Spleen (tissue), 11 donors: ENCODE measurements around the gene EXTL1. TPM values are rescaled to one million over a fixed set of nuclear protein-coding genes. Genes with fewer than 3 reads are reported as not detected.

ENCODE experiments used
- DNase-seq: peaks from one replicate; pipeline ENCODE4 v3.0.0-alpha.2; 2020
- H3K27ac ChIP-seq, 8 donors: fragments of 200-600 bp; sonication (generic) in 7 of 8; 1 replicate in 4 of 8; 2 replicates in 4 of 8; pipeline versions ENCODE4 v1.5.0 to v1.8.0; 2016 to 2021; ENCODE audit warnings: inconsistent platforms in 4 of 8, mild to moderate bottlenecking in 4 of 8, moderate library complexity in 1 of 8
- H3K27me3 ChIP-seq, 7 donors: fragments of 200-600 bp; sonication (generic) in 6 of 7; replicated peaks in 1 of 7; 1 replicate in 4 of 7; 2 replicates in 3 of 7; pipeline versions ENCODE4 v1.5.0 to v1.8.0; 2016 to 2021; ENCODE audit warnings: inconsistent platforms in 3 of 7, mild to moderate bottlenecking in 1 of 7
- H3K36me3 ChIP-seq, 6 donors: fragments of 200-600 bp; sonication (generic) in 5 of 6; 1 replicate in 4 of 6; 2 replicates in 2 of 6; pipeline versions ENCODE4 v1.5.0 to v1.8.0; 2016 to 2021; ENCODE audit warnings: inconsistent platforms in 2 of 6
- H3K4me1 ChIP-seq, 6 donors: fragments of 200-600 bp; sonication (generic) in 5 of 6; 1 replicate in 3 of 6; 2 replicates in 3 of 6; pipeline versions ENCODE4 v1.5.0 to v1.8.0; 2016 to 2021; ENCODE audit warnings: inconsistent platforms in 3 of 6
- H3K4me3 ChIP-seq, 8 donors: fragments of 200-600 bp; sonication (generic) in 7 of 8; 1 replicate in 4 of 8; 2 replicates in 4 of 8; pipeline versions ENCODE4 v1.5.0 to v1.8.0; 2016 to 2021; ENCODE audit warnings: inconsistent platforms in 4 of 8, mild to moderate bottlenecking in 4 of 8, moderate library complexity in 2 of 8
- H3K9me3 ChIP-seq, 8 donors: fragments of 200-600 bp; sonication (generic) in 7 of 8; 1 replicate in 4 of 8; 2 replicates in 4 of 8; pipeline versions ENCODE4 v1.5.0 to v1.8.0; 2016 to 2021; ENCODE audit warnings: inconsistent platforms in 4 of 8
- CTCF ChIP-seq, 11 experiments: fragments of 200-600 bp in 7 of 11; fragments of 450-650 bp in 4 of 11; sonication (generic) in 4 of 11; IDR thresholded peaks in 8 of 11; conservative IDR thresholded peaks in 3 of 11; 1 replicate in 7 of 11; 2 replicates in 4 of 11; pipeline versions ENCODE4 v1.4.0 to v1.8.0; 2016 to 2021; ENCODE audit warnings: antibody characterized with exemption in 11 of 11, inconsistent platforms in 4 of 11, mild to moderate bottlenecking in 1 of 11
- POLR2A ChIP-seq, 3 donors: fragments of 450-650 bp; IDR thresholded peaks; one replicate each; pipeline ENCODE4 v1.5.1; 2017; ENCODE audit warnings: antibody characterized with exemption in 3 of 3, mild to moderate bottlenecking in 1 of 3
- POLR2AphosphoS5 ChIP-seq, 3 donors: sonication (generic); formaldehyde crosslinking; IDR thresholded peaks; one replicate each; pipeline ENCODE4 v1.5.1; 2017; ENCODE audit warnings: antibody characterized with exemption in 3 of 3
- WGBS, 5 donors: extraction: QIAGEN DNeasy Blood & Tissue Kit in 3 of 5; methylation state at CpG; one replicate each; pipeline versions ENCODE4 v1.1.5 to v1.1.7; 2013 to 2018; 5-methylcytosine and 5-hydroxymethylcytosine counted together
- intact Hi-C: fragments of 100-400 bp; cut with DNase I; formaldehyde crosslinking; loops from one replicate; pipeline ENCODE4 v1.15.0; 2023; ENCODE audit warnings: low total_unique reads
- polyA plus RNA-seq, 3 donors: library from polyadenylated mRNA; stranded (reverse); fragments of 200-250 nt; gene quantifications; one replicate each; pipeline ENCODE4 v1.2.1, GENCODE V29; 2013
- total RNA-seq, 7 donors: library from RNA; depleted of rRNA in 3 of 7; stranded (reverse); fragments of >200 nt in 3 of 7; fragmentation: NEBNext Ultra II Directional in 4 of 7; extraction: Animal tissue kit (Norgen Biotek cat#: 25700) in 4 of 7; gene quantifications; one replicate each; pipeline versions ENCODE4 v1.1.0 to v1.2.1, GENCODE V29; 2016 to 2021
- donor health status: healthy with polysubstance abuse.
- donor health status: DM: no; HTN: no; CAD: no; lungs with moderate emphysema.
- donor health status: DM: no; HTN: no; CAD: no.
- donor health status: Bipolar disorder and iron deficiency.
- donor health status: healthy.
- donor health status: DM: no; HTN: no; CAD: no.
- donor health status: DM: yes; HTN: yes; CAD: no.

The EXTL1 gene
- total and polyA plus RNA-seq, 10 donors: 0.30 to 8.6 (median 3.6) TPM

GRCh38 chr1:26017606-26018005 is 4.0 kb upstream of the EXTL1 start:
- intact Hi-C loops: no loop called here

GRCh38 chr1:26019641-26020315 is 1.8 kb upstream of the EXTL1 start:
- DNase-seq: no peak
- TF ChIP-seq POLR2AphosphoS5 (IDR thresholded peaks at IDR 0.05): no peak
- no peak for TF ChIP-seq POLR2A (IDR thresholded peaks at IDR 0.05)
- no peak for TF ChIP-seq CTCF (IDR thresholded peaks at IDR 0.05 in 8 of 11, conservative IDR thresholded peaks at IDR 0.05 in 3 of 11)
- Histone ChIP-seq H3K4me1 (peaks cover 4 to 58% (median 38%) of the 10 kb centered on the region in 6 donors), H3K27ac (peak overlapping the region in 6 of 8 donors; percentile 53 to 72 (median 62)), H3K4me3 (no peak overlapping the region), H3K36me3 (no peaks in the 10 kb centered on the region), H3K9me3 (no peaks in the 10 kb centered on the region), H3K27me3 (no peaks in the 10 kb centered on the region)
- 57 to 64% (median 61%) methylated on average over 8 of the region's 8 CpGs for WGBS, 5 donors
- intact Hi-C loops: no loop called here

More at GRCh38 chr1:26017606-26018005, 4.0 kb upstream of the EXTL1 start:
- Histone ChIP-seq H3K4me1 (peaks cover 4 to 61% (median 38%) of the 10 kb centered on the region in 6 donors), H3K27me3 (no peaks in the 10 kb centered on the region), H3K27ac (peak overlapping the region in 2 of 8 donors; percentile 1 to 65), H3K9me3 (no peaks in the 10 kb centered on the region), H3K4me3 (no peak overlapping the region), H3K36me3 (no peaks in the 10 kb centered on the region)
- WGBS, 5 donors: 63 to 81% (median 74%) methylated on average over 4 to 6 of the region's 6 CpGs
- TF ChIP-seq POLR2AphosphoS5 (IDR thresholded peaks at IDR 0.05) (no peak), POLR2A (IDR thresholded peaks at IDR 0.05) (no peak), CTCF (IDR thresholded peaks at IDR 0.05 in 8 of 11, conservative IDR thresholded peaks at IDR 0.05 in 3 of 11) (no peak)
- DNase-seq: no peak

- H3K27me3 ChIP-seq: no peaks in the 10 kb centered on the region
- H3K27ac ChIP-seq: peak overlapping the region in 6 of 8 donors; percentile 53 to 72 (median 62)
- H3K36me3 ChIP-seq: no peaks in the 10 kb centered on the region
- intact Hi-C loops: no loop called here
- H3K4me1 ChIP-seq: peaks cover 4 to 53% (median 35%) of the 10 kb centered on the region in 6 donors
- DNase-seq: no peak
- no peak for TF ChIP-seq CTCF (IDR thresholded peaks at IDR 0.05 in 8 of 11, conservative IDR thresholded peaks at IDR 0.05 in 3 of 11)
- peak in 2 of 3 donors; percentile 36 to 69 for TF ChIP-seq POLR2AphosphoS5 (IDR thresholded peaks at IDR 0.05)
- no peak for TF ChIP-seq POLR2A (IDR thresholded peaks at IDR 0.05)
- no peak overlapping the region for H3K4me3 ChIP-seq
- H3K9me3 ChIP-seq: no peaks in the 10 kb centered on the region
- WGBS, 5 donors: 67 to 80% (median 78%) methylated on average over 6 of the region's 6 CpGs
These were observed 1.2 kb upstream of the EXTL1 start for GRCh38 chr1:26020330-26020768.

GRCh38 chr1:26020941-26021646 is 481 bp upstream of the EXTL1 start:
- DNase-seq: no peak
- WGBS, 5 donors: 66 to 78% (median 73%) methylated on average over 5 to 6 of the region's 6 CpGs
- Histone ChIP-seq H3K36me3 (no peaks in the 10 kb centered on the region), H3K4me1 (peaks cover 4 to 45% (median 32%) of the 10 kb centered on the region in 6 donors), H3K27ac (peak overlapping the region in 7 of 8 donors; percentile 53 to 72 (median 61)), H3K4me3 (peak overlapping the region in 3 of 8 donors; percentile 21 to 41 (median 32)), H3K9me3 (no peaks in the 10 kb centered on the region), H3K27me3 (no peaks in the 10 kb centered on the region)
- TF ChIP-seq POLR2AphosphoS5 (IDR thresholded peaks at IDR 0.05) (peak in 1 of 3 donors; percentile 5), CTCF (IDR thresholded peaks at IDR 0.05 in 8 of 11, conservative IDR thresholded peaks at IDR 0.05 in 3 of 11) (no peak)
- intact Hi-C loops: no loop called here
